ENCODE measurements around the gene ULK1. TPM values are rescaled to one million over a fixed set of nuclear protein-coding genes. Genes with fewer than 3 reads are reported as not detected.
A peak's percentile ranks its signal among the peaks of the same experiment; 100 is the strongest.

The ULK1 gene
- polyA plus RNA-seq, 1 donor from 2014 or later, result 19.0 TPM

- Histone ChIP-seq H3K4me2 (ENCODE audit: low read length) (no peak overlapping the region), H2AFZ (ENCODE audit: low read depth, low read length) (no peak overlapping the region), H3K36me3 (ENCODE audit: insufficient read depth, low read length) (no peaks in the 10 kb centered on the region), H3K9me3 (ENCODE audit: low read length) (no peaks in the 10 kb centered on the region), H3K79me2 (replicated peaks; ENCODE audit: insufficient read depth, low read length) (peaks cover 68% of the 10 kb centered on the region), H3F3A (ENCODE audit: insufficient read depth, low read length, poor library complexity, severe bottlenecking) (peaks cover 3% of the 10 kb centered on the region), H3K9me2 (ENCODE audit: insufficient read depth, low read length) (no peaks in the 10 kb centered on the region), H3K4me3 (ENCODE audit: low read length) (peak overlapping the region; percentile 5), H3K27ac (ENCODE audit: low read length) (no peak overlapping the region), H3K9ac (ENCODE audit: low read length) (no peak overlapping the region), H3K27me3 (ENCODE audit: insufficient read depth, low read depth, low read length) (no peaks in the 10 kb centered on the region), H4K20me1 (ENCODE audit: insufficient read depth) (no peaks in the 10 kb centered on the region)
- TF ChIP-seq RAD21 (conservative IDR thresholded peaks at IDR 0.05), result no peak
- TF ChIP-seq TAF1 (IDR thresholded peaks at IDR 0.05; ENCODE audit: low read depth), result no peak
- TF ChIP-seq CTCF (IDR thresholded peaks at IDR 0.05; ENCODE audit: poor library complexity, severe bottlenecking), result no peak
- no peak for TF ChIP-seq REST (IDR thresholded peaks at IDR 0.05; ENCODE audit: borderline replicate concordance)
Measured at GRCh38 chr12:131962069-131962468, 67.6 kb downstream of the ULK1 start.

- Histone ChIP-seq H3K9me2 (ENCODE audit: insufficient read depth, low read length) (no peaks in the 10 kb centered on the region), H3K9me3 (ENCODE audit: low read length) (no peaks in the 10 kb centered on the region), H3K36me3 (ENCODE audit: insufficient read depth, low read length) (no peaks in the 10 kb centered on the region), H3K27ac (ENCODE audit: low read length) (no peak overlapping the region), H3K4me2 (ENCODE audit: low read length) (no peak overlapping the region), H2AFZ (ENCODE audit: low read depth, low read length) (no peak overlapping the region), H3K27me3 (ENCODE audit: insufficient read depth, low read depth, low read length) (no peaks in the 10 kb centered on the region), H3K79me2 (replicated peaks; ENCODE audit: insufficient read depth, low read length) (peaks cover 55% of the 10 kb centered on the region), H4K20me1 (ENCODE audit: insufficient read depth) (no peaks in the 10 kb centered on the region), H3K9ac (ENCODE audit: low read length) (no peak overlapping the region), H3K4me3 (ENCODE audit: low read length) (peak overlapping the region; percentile 5), H3F3A (ENCODE audit: insufficient read depth, low read length, poor library complexity, severe bottlenecking) (peaks cover 3% of the 10 kb centered on the region)
- no peak for TF ChIP-seq SMC3 (conservative IDR thresholded peaks at IDR 0.05; ENCODE audit: poor library complexity)
- TF ChIP-seq MXI1 (conservative IDR thresholded peaks at IDR 0.05; ENCODE audit: poor library complexity, severe bottlenecking), result no peak
- no peak for TF ChIP-seq EZH2 (IDR thresholded peaks at IDR 0.05; ENCODE audit: borderline replicate concordance, insufficient read depth, low read length, poor library complexity, severe bottlenecking)
- no peak for TF ChIP-seq EP300 (conservative IDR thresholded peaks at IDR 0.05; ENCODE audit: poor library complexity, severe bottlenecking)
- TF ChIP-seq TAF1 (IDR thresholded peaks at IDR 0.05; ENCODE audit: low read depth), result no peak
- no peak for TF ChIP-seq RAD21 (conservative IDR thresholded peaks at IDR 0.05)
- TF ChIP-seq CTCF (IDR thresholded peaks at IDR 0.05; ENCODE audit: poor library complexity, severe bottlenecking), result no peak
- no peak for TF ChIP-seq POLR2AphosphoS5 (IDR thresholded peaks at IDR 0.05)
Measured at GRCh38 chr12:131963381-131963780, 69.0 kb downstream of the ULK1 start.
